Posterior cingulate gyrus (tissue), 11 donors: Measurements from ENCODE around the gene PID1.

ENCODE experiments used
- DNase-seq, 10 donors: peaks; one replicate each; pipeline versions ENCODE4 v3.0.0 to v3.0.0-alpha.2; 2020 to 2021; ENCODE audit warnings: mixed read lengths in 3 of 10
- intact Hi-C: fragments of 100-400 bp; cut with DNase I; formaldehyde crosslinking; loops from one replicate; pipeline ENCODE4 v1.15.1; 2023

The PID1 gene

GRCh38 chr2:229043681-229044080 lies 227.4 kb downstream of the PID1 start:
- intact Hi-C loops, result no loop called here
- no peak for DNase-seq

GRCh38 chr2:229042349-229042748 lies 228.7 kb downstream of the PID1 start:
- intact Hi-C loops, result no loop called here
- no peak for DNase-seq

DNA sequence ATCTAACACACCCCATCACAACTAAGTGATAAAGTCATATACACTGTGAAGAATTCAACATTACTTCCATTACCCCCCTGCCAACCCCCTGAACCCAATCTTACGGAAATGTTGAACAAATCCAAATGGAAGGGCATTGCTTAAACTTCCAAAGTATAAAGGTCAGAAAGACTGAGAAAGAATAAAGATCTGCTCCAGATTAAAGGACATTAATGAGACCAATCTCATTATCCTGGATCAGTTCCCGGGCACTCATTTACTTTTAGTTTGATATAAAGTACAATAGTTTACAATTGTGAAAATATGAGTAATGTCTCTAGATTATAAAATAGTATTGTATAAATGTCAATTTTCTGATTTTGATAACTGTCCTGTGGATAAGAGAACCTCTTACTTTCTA lies 229.4 kb downstream of the PID1 start:
- intact Hi-C loops, result no loop called here
- no peak for DNase-seq

GRCh38 chr2:229037621-229038020 lies 233.5 kb downstream of the PID1 start:
- intact Hi-C loops, result no loop called here
- no peak for DNase-seq

DNA sequence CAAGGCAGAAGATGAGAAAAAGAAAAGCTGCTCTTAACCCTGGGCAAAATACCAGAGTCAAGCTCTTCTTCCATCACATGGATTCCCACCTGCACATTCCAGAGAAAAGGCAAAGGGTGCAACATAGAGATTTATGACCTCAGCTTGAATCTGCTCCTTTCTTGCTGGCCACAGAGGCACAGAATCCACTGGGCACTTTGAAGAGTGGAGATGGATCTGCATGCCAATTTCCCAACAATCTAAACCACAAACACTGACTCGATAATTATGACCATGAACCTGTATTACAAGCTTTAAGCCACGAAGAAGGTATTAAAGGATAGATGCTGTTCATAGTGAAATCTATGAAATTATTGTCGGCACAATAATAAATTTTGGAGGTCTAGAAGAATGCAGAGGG lies 237.3 kb downstream of the PID1 start:
- intact Hi-C loops, result no loop called here
- no peak for DNase-seq

- DNase-seq, result no peak
- intact Hi-C loops, result no loop called here
Measured at GRCh38 chr2:229032608-229033234, 238.4 kb downstream of the PID1 start.

- intact Hi-C loops, result no loop called here
- DNase-seq, result no peak
Measured at GRCh38 chr2:229027353-229028105, 243.6 kb downstream of the PID1 start.

DNA sequence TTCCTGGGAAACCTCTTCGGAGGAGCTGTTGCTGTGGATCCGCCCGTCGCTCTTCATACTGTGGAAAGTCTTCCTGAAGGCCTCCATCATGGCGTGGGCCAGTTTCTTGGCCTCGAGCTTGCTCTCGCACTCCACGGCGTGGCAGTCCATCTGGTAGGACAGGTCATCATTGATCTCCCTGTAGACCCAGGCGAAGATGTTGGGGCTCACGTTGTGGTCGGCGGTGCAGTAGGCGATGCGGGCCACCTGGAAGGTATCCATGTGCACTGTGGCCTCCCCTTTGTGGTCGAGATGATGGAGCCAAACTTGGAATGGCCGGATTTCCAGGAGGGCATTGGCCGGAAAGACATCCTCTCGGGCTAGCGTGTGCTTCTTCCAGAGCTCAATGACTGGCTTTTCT lies 245.4 kb downstream of the PID1 start:
- no peak for DNase-seq
- intact Hi-C loops, result no loop called here

- DNase-seq, result no peak
- intact Hi-C loops, result no loop called here
Measured at GRCh38 chr2:229022652-229023051, 248.4 kb downstream of the PID1 start.

GRCh38 chr2:229022071-229022470 lies 249.0 kb downstream of the PID1 start:
- no peak for DNase-seq
- intact Hi-C loops, result no loop called here

- intact Hi-C loops, result no loop called here
- no peak for DNase-seq
Measured at GRCh38 chr2:229009816-229010215, 261.3 kb downstream of the PID1 start.

DNA sequence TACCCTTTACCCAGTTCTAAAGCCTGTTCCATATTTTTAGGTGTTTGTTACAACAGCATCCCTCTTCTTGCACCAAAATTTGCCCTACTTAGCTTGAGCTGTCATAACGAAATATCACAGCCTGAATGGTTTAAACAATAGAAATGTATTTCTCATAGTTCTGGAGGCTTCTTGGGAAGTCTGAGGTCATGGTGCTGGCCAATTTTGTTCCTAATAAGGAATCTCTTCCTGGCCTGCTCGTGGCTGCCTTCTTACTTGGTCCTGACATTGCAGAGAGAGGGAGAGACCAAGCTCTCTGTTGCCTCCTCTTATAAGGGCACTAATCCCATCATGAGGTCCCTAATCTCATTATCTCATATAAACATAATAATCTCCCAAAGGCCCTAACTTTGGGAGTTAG lies 267.8 kb downstream of the PID1 start:
- no peak for DNase-seq
- intact Hi-C loops, result no loop called here

DNA sequence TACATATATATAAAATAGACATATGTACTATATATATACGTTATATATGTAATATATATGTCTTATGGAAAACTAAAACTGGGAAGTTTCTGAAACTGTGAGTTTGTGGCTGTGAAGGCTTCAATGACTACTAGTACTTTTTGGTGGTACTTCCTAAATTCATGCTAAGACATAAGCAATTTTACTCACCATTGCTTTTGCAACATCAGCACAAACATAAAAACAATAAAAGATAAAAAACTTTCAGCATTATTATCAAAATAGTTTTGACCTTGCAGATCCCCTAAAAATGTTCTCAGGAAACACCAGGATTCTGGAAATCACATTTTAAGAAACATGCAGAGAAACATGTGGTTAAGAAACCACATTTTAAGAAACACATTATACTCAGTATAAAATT lies 269.9 kb downstream of the PID1 start:
- intact Hi-C loops, result no loop called here
- DNase-seq, result no peak

GRCh38 chr2:228999326-228999725 lies 271.8 kb downstream of the PID1 start:
- intact Hi-C loops, result no loop called here
- DNase-seq, result no peak

DNA sequence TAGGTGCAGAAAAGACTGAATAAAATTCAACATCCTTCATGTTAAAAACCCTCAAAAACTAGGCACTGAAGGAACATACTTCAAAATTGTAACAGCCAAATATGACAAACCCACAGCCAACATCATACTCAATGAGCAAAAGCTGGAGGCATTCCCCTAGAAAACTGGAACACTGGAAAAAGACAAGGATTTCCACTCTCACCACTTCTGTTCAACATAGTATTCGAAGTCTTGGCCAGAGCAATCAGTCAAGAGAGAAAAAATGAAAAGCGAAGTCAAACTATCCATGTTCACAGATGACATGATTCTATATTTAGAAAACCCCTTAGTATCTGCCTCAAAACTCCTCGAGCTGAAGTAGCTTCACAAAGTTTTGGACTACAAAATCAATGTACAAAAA lies 282.3 kb downstream of the PID1 start:
- intact Hi-C loops, result no loop called here
- DNase-seq, result no peak

- DNase-seq, result no peak
- intact Hi-C loops, result no loop called here
Measured at GRCh38 chr2:228987441-228988155, 283.5 kb downstream of the PID1 start.

DNA sequence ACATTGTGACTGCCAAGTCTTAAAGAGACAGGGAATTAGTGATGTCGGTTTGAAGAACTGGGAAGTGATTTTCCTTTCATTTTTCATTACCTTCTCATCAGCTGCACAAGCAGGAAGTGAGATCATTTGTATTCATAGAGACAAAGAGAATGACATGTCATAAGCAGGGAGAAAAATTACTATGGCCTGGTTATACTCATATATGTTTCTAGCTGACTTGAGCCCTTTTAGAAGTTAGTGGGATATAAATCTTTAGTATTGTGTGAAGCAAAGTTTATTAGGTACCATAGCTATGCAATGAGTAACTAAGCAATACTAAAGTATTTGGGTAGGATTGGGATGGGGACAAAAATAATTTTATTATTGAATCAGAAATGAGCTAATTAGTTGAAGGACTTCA lies 284.1 kb downstream of the PID1 start:
- no peak for DNase-seq
- intact Hi-C loops, result no loop called here

GRCh38 chr2:228983700-228984099 lies 287.4 kb downstream of the PID1 start:
- no peak for DNase-seq
- intact Hi-C loops, result no loop called here

DNA sequence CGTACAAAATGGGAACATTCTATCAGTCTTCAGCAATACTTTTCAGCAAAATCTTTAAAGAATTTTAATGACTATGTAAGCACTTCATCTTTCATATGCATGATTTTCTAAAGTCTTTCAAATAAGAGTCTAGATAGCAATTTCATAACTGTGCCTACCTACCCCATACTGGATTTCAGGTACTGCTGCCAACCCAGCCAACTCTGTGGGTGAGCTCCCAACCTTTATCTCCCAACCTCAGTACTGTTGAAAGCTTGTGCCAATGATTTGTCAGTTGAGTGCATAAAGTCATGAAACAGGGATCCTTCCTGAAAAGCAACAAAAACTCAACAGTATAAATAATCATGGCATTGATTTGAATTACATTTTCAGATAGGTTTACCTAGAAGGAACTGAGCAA lies 296.9 kb downstream of the PID1 start:
- intact Hi-C loops, result no loop called here
- DNase-seq, result no peak
